Glutamatergic neuron (in vitro differentiated cells): ENCODE measurements around the gene TMEM51. TPM values are rescaled to one million over a fixed set of nuclear protein-coding genes. Genes with fewer than 3 reads are reported as not detected.
"Not testable (repeated sequence)": the region's sequence is repeated elsewhere in the genome, so short reads cannot be mapped to it uniquely, and the experiment has no call there.

Experiments
- DNase-seq: peaks from one replicate; pipeline ENCODE4 v3.0.0; 2022
- H3K27ac Mint-ChIP-seq: one replicate; pipeline ENCODE4 v1.8.0; 2020; ENCODE audit warnings: mild to moderate bottlenecking, mixed read lengths, inconsistent platforms; ENCODE audit not compliant: unreplicated experiment
- H3K27me3 Mint-ChIP-seq: one replicate; pipeline ENCODE4 v1.8.0; 2020; ENCODE audit warnings: mild to moderate bottlenecking, moderate library complexity, mixed read lengths, inconsistent platforms; ENCODE audit not compliant: unreplicated experiment
- H3K36me3 Mint-ChIP-seq: one replicate; pipeline ENCODE4 v1.8.0; 2020; ENCODE audit warnings: mild to moderate bottlenecking, mixed read lengths, inconsistent platforms; ENCODE audit not compliant: unreplicated experiment
- H3K4me1 Mint-ChIP-seq: one replicate; pipeline ENCODE4 v1.8.0; 2020; ENCODE audit warnings: mild to moderate bottlenecking, low read depth, mixed read lengths, inconsistent platforms; ENCODE audit not compliant: unreplicated experiment
- H3K4me3 Mint-ChIP-seq: one replicate; pipeline ENCODE4 v1.8.0; 2020; ENCODE audit warnings: mild to moderate bottlenecking, mixed read lengths, inconsistent platforms; ENCODE audit not compliant: unreplicated experiment
- H3K9me3 Mint-ChIP-seq: one replicate; pipeline ENCODE4 v1.8.0; 2020; ENCODE audit warnings: mild to moderate bottlenecking, moderate library complexity, mixed read lengths, inconsistent platforms; ENCODE audit not compliant: unreplicated experiment
- total RNA-seq: library from RNA; stranded (reverse); fragmentation: NEBNext Ultra II Directional; extraction: Animal tissue kit (Norgen Biotek cat#: 25700); gene quantifications from one replicate; pipeline ENCODE4 v1.2.1, GENCODE V29; 2021; ENCODE audit not compliant: unreplicated experiment
- TF ChIP-seq, protein P1 (sequence below): fragments of 200-600 bp; sonication (generic); IDR thresholded peaks from one replicate; pipeline ENCODE4 v1.5.0; 2021; ENCODE audit not compliant: partially characterized antibody, unreplicated experiment

The TMEM51 gene
- total RNA-seq, 1 donor from 2014 or later, result 3.2 TPM

DNA sequence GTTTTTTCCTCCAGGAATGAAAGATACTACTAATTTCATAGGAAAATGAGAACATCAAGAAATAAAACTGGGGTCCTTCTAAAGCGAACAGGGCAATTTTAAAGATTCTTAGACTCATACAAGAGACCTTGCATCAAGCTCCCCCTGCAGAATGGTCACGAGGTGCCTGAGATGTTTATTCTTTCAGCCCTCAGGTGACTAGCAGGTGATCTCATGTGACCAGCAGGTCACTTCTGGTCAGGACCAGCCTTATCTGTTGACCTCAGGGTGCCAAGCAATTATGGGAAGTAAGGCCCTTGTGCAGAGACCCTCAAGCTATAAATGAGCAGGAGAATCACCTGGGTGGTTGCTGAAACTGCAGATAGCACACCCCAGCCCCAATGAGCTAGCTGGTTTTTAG is 20.6 kb upstream of the TMEM51 start:
- Mint-ChIP-seq H3K4me1 (peaks cover 1% of the 10 kb centered on the region), H3K27ac (no peak overlapping the region), H3K9me3 (peaks cover 2% of the 10 kb centered on the region), H3K4me3 (no peak overlapping the region), H3K36me3 (peaks cover 4% of the 10 kb centered on the region), H3K27me3 (peaks cover 4% of the 10 kb centered on the region)
- TF ChIP-seq, protein P1, sequence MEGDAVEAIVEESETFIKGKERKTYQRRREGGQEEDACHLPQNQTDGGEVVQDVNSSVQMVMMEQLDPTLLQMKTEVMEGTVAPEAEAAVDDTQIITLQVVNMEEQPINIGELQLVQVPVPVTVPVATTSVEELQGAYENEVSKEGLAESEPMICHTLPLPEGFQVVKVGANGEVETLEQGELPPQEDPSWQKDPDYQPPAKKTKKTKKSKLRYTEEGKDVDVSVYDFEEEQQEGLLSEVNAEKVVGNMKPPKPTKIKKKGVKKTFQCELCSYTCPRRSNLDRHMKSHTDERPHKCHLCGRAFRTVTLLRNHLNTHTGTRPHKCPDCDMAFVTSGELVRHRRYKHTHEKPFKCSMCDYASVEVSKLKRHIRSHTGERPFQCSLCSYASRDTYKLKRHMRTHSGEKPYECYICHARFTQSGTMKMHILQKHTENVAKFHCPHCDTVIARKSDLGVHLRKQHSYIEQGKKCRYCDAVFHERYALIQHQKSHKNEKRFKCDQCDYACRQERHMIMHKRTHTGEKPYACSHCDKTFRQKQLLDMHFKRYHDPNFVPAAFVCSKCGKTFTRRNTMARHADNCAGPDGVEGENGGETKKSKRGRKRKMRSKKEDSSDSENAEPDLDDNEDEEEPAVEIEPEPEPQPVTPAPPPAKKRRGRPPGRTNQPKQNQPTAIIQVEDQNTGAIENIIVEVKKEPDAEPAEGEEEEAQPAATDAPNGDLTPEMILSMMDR, result no peak
- DNase-seq, result no peak

DNA sequence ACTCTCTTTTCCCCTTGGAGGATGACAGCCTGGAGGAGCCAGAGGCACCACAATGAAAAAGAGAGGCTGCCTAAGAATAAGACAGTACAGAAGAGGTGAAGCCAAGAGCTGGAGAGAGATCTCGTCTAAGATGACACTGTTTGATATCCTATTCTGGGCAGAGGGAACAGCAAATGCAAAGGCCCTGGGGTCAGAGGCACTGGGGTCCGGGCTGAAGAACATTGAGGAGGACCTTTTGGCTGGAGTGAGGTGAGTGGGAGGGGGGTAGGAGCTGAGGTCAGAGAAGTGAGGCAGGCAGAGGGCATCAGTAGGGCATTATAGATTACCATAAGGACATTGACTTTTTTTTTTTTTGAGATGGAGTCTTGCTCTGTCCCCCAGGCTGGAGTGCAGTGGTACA is 19.3 kb upstream of the TMEM51 start:
- Mint-ChIP-seq H3K36me3 (peaks cover 3% of the 10 kb centered on the region), H3K4me3 (no peak overlapping the region), H3K9me3 (peaks cover 2% of the 10 kb centered on the region), H3K27ac (no peak overlapping the region), H3K4me1 (peaks cover 1% of the 10 kb centered on the region), H3K27me3 (peaks cover 4% of the 10 kb centered on the region)
- DNase-seq, result no peak
- TF ChIP-seq, protein P1, result no peak

DNA sequence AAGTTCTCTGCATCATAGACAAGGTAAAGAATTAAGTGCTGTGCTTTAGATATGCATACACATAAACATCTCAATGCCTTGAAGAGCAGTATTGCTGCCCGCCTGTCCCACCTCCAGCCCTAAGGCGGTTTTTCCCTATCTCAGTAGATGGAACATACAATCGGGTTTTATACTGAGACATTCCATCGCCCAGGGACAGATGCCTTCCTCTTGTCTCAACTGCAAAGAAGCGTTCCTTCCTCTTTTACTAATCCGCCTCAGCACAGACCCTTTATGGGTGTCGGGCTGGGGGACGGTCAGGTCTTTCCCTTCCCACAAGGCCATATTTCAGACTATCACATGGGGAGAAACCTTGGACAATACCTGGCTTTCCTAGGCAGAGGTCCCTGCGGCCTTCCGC is 17.9 kb upstream of the TMEM51 start:
- H3K4me3 Mint-ChIP-seq, H3K36me3 Mint-ChIP-seq, H3K27ac Mint-ChIP-seq, DNase-seq, H3K9me3 Mint-ChIP-seq: not testable (repeated sequence)
- peaks cover 10% of the 10 kb centered on the region for H3K4me1 Mint-ChIP-seq
- H3K27me3 Mint-ChIP-seq, result peaks cover 12% of the 10 kb centered on the region

DNA sequence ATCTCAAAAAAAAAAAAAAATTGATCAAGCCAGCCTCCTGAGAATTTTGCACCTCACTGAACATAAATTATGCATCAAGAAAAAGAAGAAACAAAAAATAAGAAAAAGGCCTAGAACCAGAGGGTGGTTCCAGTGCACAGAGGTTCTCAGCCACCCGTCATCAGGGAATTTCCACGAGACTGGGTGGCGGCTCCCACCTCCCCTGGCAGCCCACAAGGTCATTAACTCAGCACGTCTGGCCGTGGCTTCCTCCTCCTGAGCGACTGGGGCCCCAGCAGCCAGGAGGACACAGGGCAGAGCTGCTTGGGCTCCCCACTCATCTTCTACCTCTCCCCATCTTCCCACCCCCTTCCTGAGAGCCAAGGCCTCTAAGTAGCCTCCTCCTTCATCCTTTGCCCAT is 15.7 kb upstream of the TMEM51 start:
- DNase-seq, result no peak
- Mint-ChIP-seq H3K4me1 (peaks cover 15% of the 10 kb centered on the region), H3K9me3 (peaks cover 8% of the 10 kb centered on the region), H3K27me3 (peaks cover 12% of the 10 kb centered on the region), H3K36me3 (no peaks in the 10 kb centered on the region), H3K27ac (no peak overlapping the region), H3K4me3 (no peak overlapping the region)
- TF ChIP-seq, protein P1, result no peak

DNA sequence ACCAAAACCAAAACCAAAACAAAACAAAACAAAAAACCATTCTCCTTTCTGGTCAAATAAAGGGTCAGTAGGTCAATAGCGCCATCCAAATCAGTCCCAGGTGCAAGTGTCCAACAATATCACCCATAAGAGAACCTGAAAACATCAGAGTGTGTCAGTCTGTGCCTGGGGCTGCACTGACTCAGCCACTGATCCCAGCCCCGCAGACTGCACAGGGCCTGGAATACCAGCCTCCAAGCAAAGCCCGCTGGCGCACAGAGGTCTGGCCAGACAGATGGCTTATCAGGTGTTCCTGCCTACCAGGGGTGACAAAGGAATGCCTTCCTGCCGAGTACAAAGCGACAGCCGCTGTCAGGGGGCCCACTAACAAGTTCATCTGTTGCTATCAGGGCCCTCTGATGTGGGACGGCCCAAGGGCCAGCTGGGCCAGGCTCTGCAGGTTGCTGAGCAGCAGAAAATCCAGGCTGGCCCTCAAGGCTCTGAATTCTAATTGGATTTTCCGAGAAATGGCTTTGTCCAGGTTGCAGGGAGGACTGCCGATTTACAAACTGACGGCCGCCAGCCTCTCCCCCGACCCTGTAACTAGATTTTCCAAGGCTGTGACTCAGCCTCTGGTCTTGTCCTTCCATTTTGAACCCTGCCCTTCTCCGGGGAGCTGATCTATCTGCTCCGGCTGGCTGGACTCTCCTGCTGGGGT is 13.7 kb upstream of the TMEM51 start:
- Mint-ChIP-seq H3K9me3 (peaks cover 8% of the 10 kb centered on the region), H3K4me1 (peaks cover 15% of the 10 kb centered on the region), H3K36me3 (no peaks in the 10 kb centered on the region), H3K4me3 (peak overlapping the region; percentile 64), H3K27ac (peak overlapping the region; percentile 95), H3K27me3 (peaks cover 12% of the 10 kb centered on the region)
- DNase-seq, result peak; percentile 84
- TF ChIP-seq, protein P1, result no peak
